Right atrium auricular region (tissue), 2 donors: Measurements from ENCODE around the gene SLC22A23. TPM values are rescaled to one million over a fixed set of nuclear protein-coding genes. Genes with fewer than 3 reads are reported as not detected.

ENCODE experiments used
- DNase-seq: peaks from one replicate; pipeline ENCODE4 v3.0.0-alpha.2; 2019; ENCODE audit warnings: low spot score
- H3K27ac ChIP-seq, 2 donors: fragments of 200-600 bp; sonication (generic); 1 replicate in 1 of 2; 2 replicates in 1 of 2; pipeline ENCODE4 v1.5.1; 2016 to 2019
- H3K27me3 ChIP-seq, 2 donors: fragments of 200-600 bp; sonication (generic); one replicate each; pipeline versions ENCODE4 v1.5.1 to v1.6.0; 2017 to 2019
- H3K36me3 ChIP-seq: fragments of 200-600 bp; sonication (generic); one replicate; pipeline ENCODE4 v1.5.1; 2016
- H3K4me1 ChIP-seq, 2 donors: fragments of 200-600 bp; sonication (generic); one replicate each; pipeline versions ENCODE4 v1.5.1 to v1.6.0; 2017 to 2019
- H3K4me3 ChIP-seq, 2 donors: fragments of 200-600 bp; sonication (generic); 1 replicate in 1 of 2; 2 replicates in 1 of 2; pipeline ENCODE4 v1.5.1; 2017 to 2019; ENCODE audit warnings: mild to moderate bottlenecking in 1 of 2, moderate library complexity in 1 of 2
- H3K9me3 ChIP-seq, 2 donors: fragments of 200-600 bp; sonication (generic); one replicate each; pipeline ENCODE4 v1.5.1; 2019
- total RNA-seq, 2 donors: library from RNA; depleted of rRNA; stranded (reverse); fragments of >200 nt; gene quantifications; one replicate each; pipeline ENCODE4 v1.1.0, GENCODE V29; 2016
- TF ChIP-seq, protein P1 (sequence below), 2 donors: fragments of 200-600 bp; sonication (generic); IDR thresholded peaks; one replicate each; pipeline ENCODE4 v1.5.1; 2019; ENCODE audit warnings: antibody characterized with exemption in 2 of 2

SLC22A23 gene
- total RNA-seq, 2 donors from 2014 or later = 2.9 to 7.2 TPM

DNA sequence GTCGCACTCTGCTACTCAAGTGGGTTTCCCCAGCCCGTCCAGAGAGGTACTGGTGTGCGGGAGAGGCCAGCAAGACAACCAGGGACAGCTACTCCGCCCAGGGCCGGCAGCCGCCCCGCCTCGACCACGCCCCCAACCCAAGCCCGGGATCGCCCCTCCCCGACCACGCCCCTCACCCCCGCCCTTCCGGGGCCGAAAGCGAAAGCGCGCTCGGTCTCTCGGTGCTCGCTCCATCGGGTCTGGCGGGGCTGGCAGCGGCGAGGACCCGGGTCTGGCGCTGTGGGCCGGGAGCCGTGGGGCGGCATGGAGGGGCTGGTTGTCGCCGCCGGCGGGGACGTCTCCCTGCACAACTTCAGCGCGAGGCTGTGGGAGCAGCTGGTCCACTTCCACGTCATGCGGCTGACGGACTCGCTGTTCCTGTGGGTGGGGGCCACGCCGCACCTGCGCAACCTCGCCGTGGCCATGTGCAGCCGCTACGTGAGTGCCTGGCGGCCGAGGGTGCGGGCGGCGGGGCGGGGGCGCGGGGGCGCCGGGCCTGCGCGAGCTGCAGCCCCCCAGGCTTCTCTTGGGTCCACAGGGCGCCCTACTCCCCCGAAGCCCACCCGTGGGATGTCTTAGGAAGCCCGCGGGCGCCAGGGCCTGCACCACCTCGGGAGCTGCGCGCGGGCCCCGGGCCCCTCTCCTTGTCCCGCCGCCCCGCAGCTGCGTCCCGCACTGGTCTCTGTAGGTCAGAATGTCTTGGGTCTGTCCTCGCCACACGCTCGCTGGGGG lies 197.9 kb downstream of the SLC22A23 start, which contains the start of gene PSMG4:
Gene PSMG4, plus strand, starts transcription at position 228 of the 771 bp plus-strand sequence. Its CDS starts 76 bp downstream, at position 304.
- Histone ChIP-seq H3K36me3 (no peaks in the 10 kb centered on the region), H3K27me3 (no peaks in the 10 kb centered on the region), H3K4me1 (peaks cover 0 to 29% of the 10 kb centered on the region in 2 donors), H3K27ac (peak within 1 kb of the TSS; percentile 77 to 83), H3K4me3 (peak within 1 kb of the TSS; percentile 89 to 99), H3K9me3 (no peaks in the 10 kb centered on the region)
- peak; percentile 91 for DNase-seq
- TF ChIP-seq, protein P1, sequence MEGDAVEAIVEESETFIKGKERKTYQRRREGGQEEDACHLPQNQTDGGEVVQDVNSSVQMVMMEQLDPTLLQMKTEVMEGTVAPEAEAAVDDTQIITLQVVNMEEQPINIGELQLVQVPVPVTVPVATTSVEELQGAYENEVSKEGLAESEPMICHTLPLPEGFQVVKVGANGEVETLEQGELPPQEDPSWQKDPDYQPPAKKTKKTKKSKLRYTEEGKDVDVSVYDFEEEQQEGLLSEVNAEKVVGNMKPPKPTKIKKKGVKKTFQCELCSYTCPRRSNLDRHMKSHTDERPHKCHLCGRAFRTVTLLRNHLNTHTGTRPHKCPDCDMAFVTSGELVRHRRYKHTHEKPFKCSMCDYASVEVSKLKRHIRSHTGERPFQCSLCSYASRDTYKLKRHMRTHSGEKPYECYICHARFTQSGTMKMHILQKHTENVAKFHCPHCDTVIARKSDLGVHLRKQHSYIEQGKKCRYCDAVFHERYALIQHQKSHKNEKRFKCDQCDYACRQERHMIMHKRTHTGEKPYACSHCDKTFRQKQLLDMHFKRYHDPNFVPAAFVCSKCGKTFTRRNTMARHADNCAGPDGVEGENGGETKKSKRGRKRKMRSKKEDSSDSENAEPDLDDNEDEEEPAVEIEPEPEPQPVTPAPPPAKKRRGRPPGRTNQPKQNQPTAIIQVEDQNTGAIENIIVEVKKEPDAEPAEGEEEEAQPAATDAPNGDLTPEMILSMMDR (IDR thresholded peaks at IDR 0.05) = peak in 1 of 2 donors; percentile 5

DNA sequence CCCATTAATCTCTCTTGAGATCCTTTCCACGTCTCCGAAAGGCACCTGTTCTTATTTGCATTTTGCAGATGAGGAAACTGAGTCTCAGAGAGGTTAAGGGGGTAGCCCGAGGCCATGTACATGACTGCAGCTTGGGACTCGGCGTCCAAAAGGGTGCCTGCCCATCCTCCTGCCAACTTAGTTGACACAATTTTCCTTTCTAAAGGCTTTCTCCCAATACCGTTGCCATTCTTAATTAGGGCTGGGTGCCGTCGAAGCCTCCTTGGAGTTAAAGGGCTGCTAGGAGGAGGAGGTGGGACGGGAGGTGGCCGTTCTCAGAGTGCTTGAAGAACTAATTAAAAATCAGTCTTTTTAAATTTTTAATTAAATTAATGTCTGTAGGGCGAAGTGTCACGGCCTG lies 198.6 kb downstream of the SLC22A23 start:
- H3K27ac ChIP-seq = peak overlapping the region; percentile 77 to 83
- H3K4me3 ChIP-seq = peak overlapping the region; percentile 89 to 99
- no peaks in the 10 kb centered on the region for H3K27me3 ChIP-seq
- H3K9me3 ChIP-seq = no peaks in the 10 kb centered on the region
- TF ChIP-seq, protein P1 (IDR thresholded peaks at IDR 0.05) = no peak
- H3K4me1 ChIP-seq = peaks cover 0 to 29% of the 10 kb centered on the region in 2 donors
- H3K36me3 ChIP-seq = no peaks in the 10 kb centered on the region
- no peak for DNase-seq

DNA sequence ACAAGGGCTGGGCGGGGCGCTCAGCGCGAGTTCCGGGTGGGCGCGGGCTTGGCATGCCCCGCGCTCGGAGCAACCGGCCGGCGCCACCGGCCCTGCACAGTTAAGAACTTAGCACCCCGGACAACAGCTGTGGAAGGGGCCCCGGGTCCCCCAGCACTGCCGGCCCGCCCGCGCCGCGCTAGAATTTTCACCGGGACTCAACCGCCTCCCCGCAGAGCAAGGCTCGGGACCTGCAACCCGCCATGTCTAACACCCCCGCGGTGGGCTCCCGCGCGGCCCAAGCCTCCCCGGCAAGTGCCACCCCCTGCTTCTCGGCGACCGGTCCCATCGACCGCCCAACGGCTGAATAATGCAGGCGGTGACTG lies 203.3 kb downstream of the SLC22A23 start:
- Histone ChIP-seq H3K4me1 (peaks cover 0 to 17% of the 10 kb centered on the region in 2 donors), H3K36me3 (no peaks in the 10 kb centered on the region), H3K4me3 (no peak overlapping the region), H3K27me3 (no peaks in the 10 kb centered on the region), H3K27ac (no peak overlapping the region), H3K9me3 (no peaks in the 10 kb centered on the region)
- TF ChIP-seq, protein P1 (IDR thresholded peaks at IDR 0.05) = no peak
- no peak for DNase-seq

DNA sequence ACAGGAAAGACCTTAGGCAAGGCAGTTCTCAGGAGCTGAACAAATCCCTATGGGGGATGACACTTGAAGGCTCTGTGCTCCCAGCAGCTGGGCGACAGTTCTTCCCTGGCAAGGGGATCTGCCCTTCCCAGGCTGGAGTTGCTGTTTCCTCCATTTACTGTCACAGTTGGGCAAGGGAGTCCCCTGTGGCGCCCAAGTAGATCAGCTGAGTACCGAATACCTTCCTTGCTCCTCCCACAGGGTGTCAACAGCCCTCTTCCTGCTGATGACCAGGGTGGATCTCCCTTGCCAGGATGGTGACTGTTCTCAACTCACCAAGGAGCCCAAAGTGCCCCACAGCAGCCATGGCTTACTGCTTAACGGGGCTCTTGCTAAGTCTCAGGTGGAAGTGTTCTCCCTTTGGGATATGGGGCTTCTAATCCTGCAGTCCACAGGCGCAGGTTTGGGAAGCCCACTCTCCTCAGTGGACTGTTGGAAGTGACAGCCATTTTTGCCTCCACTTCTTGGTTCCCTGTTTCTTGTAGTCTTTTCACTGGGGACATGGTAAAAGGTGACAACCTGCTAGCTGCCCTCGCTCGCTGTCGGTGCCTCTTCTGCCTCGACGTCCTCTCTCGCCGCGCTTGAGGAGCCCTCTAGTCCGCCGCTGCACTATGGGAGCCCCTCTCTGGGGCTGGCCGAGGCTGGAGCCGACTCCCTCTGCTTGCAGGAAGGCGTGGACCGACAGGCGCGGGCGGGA lies 203.8 kb downstream of the SLC22A23 start:
- H3K4me3 ChIP-seq = no peak overlapping the region
- no peak for DNase-seq
- no peaks in the 10 kb centered on the region for H3K36me3 ChIP-seq
- H3K4me1 ChIP-seq = peaks cover 0 to 13% of the 10 kb centered on the region in 2 donors
- H3K9me3 ChIP-seq = no peaks in the 10 kb centered on the region
- TF ChIP-seq, protein P1 (IDR thresholded peaks at IDR 0.05) = no peak
- no peak overlapping the region for H3K27ac ChIP-seq
- no peaks in the 10 kb centered on the region for H3K27me3 ChIP-seq

DNA sequence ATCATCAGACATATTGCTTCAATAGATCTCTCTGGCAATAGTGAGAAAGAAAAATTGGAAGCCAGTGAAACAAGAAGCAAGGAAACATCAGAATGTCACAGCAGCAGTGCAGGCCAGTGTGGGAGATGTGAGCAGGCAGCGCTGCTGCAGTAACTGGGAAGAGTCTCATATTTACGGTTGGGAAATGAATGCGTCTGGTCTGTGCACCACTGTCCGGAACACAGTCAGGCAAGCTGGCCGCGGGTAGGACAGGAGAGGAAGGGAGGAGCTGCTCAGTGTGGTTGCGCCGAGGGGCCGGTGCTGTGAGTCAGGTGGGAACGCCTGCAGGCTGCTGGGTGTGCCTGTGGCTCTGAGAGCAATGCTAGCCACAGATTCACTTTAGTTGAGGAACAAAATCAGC lies 204.5 kb downstream of the SLC22A23 start:
- Histone ChIP-seq H3K9me3 (no peaks in the 10 kb centered on the region), H3K4me3 (no peak overlapping the region), H3K27me3 (no peaks in the 10 kb centered on the region), H3K4me1 (peaks cover 0 to 13% of the 10 kb centered on the region in 2 donors), H3K27ac (no peak overlapping the region), H3K36me3 (no peaks in the 10 kb centered on the region)
- TF ChIP-seq, protein P1 (IDR thresholded peaks at IDR 0.05) = no peak
- no peak for DNase-seq
